ENCODE measurements around the gene BCL7C. TPM values are rescaled to one million over a fixed set of nuclear protein-coding genes. Genes with fewer than 3 reads are reported as not detected.

Gene BCL7C
- total and polyA plus RNA-seq, 2 of the 8 experiments (the other 6 are each of a cell fraction or from before 2014, with no cell fraction given) = 8.6 to 17.2 TPM

DNA sequence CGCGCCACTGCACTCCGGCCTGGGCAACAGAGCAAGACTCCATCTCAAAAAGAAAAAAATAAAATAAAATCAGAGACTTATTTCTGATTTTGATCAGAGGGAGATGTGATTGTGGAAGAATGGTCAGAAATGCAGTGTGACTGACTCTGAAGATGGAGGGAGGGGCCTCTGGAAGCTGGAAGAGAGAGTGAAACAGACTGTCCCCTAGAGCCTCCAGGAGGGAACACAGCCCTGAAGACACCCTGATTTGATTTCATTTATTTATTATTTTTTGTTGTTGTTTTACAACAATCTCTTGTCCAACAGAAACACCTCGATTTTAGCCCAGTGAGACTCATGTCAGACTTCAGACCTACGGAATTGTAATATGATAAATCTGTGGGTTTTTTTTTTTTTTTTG is 26.1 kb downstream of the BCL7C start:
- Histone ChIP-seq H3K4me3 (ENCODE audit: extremely low read depth in 1 of 4, insufficient read depth in 2 of 4, low read depth in 3 of 4, low read length in 4 of 4) (no peak overlapping the region), H2BK20ac (ENCODE audit: low read length) (no peak overlapping the region), H4K8ac (ENCODE audit: extremely low read depth, insufficient read depth, low read length) (no peak overlapping the region), H2BK15ac (ENCODE audit: low read length) (no peak overlapping the region), H3K27me3 (replicated peaks in 1 of 4; ENCODE audit: control insufficient read depth in 3 of 4, extremely low read depth in 1 of 4, insufficient read depth in 3 of 4, low read length in 3 of 4) (peaks cover 0 to 9% (median 5%) of the 10 kb centered on the region in 4 experiments; a peak in 5 of 7 replicates), H3K23ac (ENCODE audit: insufficient read length) (no peak overlapping the region), H2AFZ (ENCODE audit: low read length) (no peak overlapping the region), H4K91ac (replicated peaks; ENCODE audit: insufficient read length, low read length) (no peak overlapping the region), H3K79me2 (ENCODE audit: control insufficient read depth in 1 of 2, insufficient read depth in 2 of 2, low read length in 2 of 2) (no peaks in the 10 kb centered on the region), H3K18ac (ENCODE audit: extremely low read depth, low read length) (no peak overlapping the region), H3K4me1 (replicated peaks in 1 of 4; ENCODE audit: control insufficient read depth in 3 of 4, insufficient read depth in 4 of 4, low read length in 3 of 4) (no peaks in the 10 kb centered on the region), H2BK120ac (replicated peaks; ENCODE audit: low read depth, low read length) (no peak overlapping the region), H2BK5ac (ENCODE audit: low read depth, low read length) (no peak overlapping the region), H3K4me2 (ENCODE audit: insufficient read depth in 1 of 2, low read depth in 2 of 2, low read length in 2 of 2) (no peak overlapping the region), H3K9ac (replicated peaks in 1 of 4; ENCODE audit: extremely low read depth in 1 of 4, low read depth in 3 of 4, low read length in 3 of 4) (no peak overlapping the region), H3K23me2 (ENCODE audit: low read depth, low read length) (no peaks in the 10 kb centered on the region), H2BK12ac (ENCODE audit: low read depth, low read length) (no peak overlapping the region), H3K14ac (ENCODE audit: insufficient read length) (no peak overlapping the region), H3K4ac (replicated peaks; ENCODE audit: insufficient read length, low read depth, low read length) (no peak overlapping the region), H3K9me3 (ENCODE audit: insufficient read depth in 2 of 2, low read depth in 1 of 2, low read length in 1 of 2) (no peaks in the 10 kb centered on the region), H3K27ac (ENCODE audit: low read depth, low read length) (no peak overlapping the region), H2AK5ac (ENCODE audit: low read depth, low read length) (no peak overlapping the region), H4K5ac (ENCODE audit: insufficient read length, low read depth, low read length) (no peak overlapping the region), H4K20me1 (replicated peaks in 1 of 2; ENCODE audit: control insufficient read depth in 1 of 2, insufficient read depth in 2 of 2, low read length in 2 of 2) (no peaks in the 10 kb centered on the region), H3K36me3 (ENCODE audit: control insufficient read depth in 2 of 4, insufficient read depth in 4 of 4, low read length in 3 of 4) (no peaks in the 10 kb centered on the region), H3K56ac (replicated peaks; ENCODE audit: insufficient read length, low read depth, low read length) (no peak overlapping the region), H3K79me1 (ENCODE audit: low read depth, low read length) (no peaks in the 10 kb centered on the region)
- ChIA-PET POLR2A (ENCODE audit: partially characterized antibody) (interaction anchor here (0.7 to 1.2 kb wide), 2 partner anchors 9 to 10 kb away, joined by 3 read pairs; no protein-coding TSS in a partner anchor), CTCF (ENCODE audit: partially characterized antibody) (interaction anchor here (0.5 to 3.6 kb wide), 7 partner anchors 9 to 86 kb away, joined by 3 to 22 read pairs (median 5); no protein-coding TSS in a partner anchor)
- FAIRE-seq (no peak), DNase-seq (ENCODE audit: low read depth in 1 of 2, low spot score in 2 of 2) (no peak)
- 93% methylated on average over 5 of the region's 5 CpGs; no CpG with 5 or more reads in 1 of the 2 experiments for WGBS, 2 experiments (ENCODE audit: extremely low coverage in 1 of 2, insufficient coverage in 1 of 2, insufficient read length in 1 of 2, insufficient replicate concordance in 2 of 2, low coverage in 1 of 2, low lambda C conversion rate in 2 of 2, missing lambda C conversion rate in 1 of 2)
- TF ChIP-seq YY1 (IDR thresholded peaks at IDR 0.05; ENCODE audit: low read depth, low read length) = no peak
- no peak for TF ChIP-seq SIRT6 (IDR thresholded peaks at IDR 0.05; ENCODE audit: low read length)
- TF ChIP-seq EGR1 (IDR thresholded peaks at IDR 0.05; ENCODE audit: borderline replicate concordance, low read depth, low read length) = no peak
- TF ChIP-seq CHD2 (IDR thresholded peaks at IDR 0.05; ENCODE audit: low read length) = no peak
